IMR-90 (cell line): ENCODE results near the gene ADAMTS9. TPM values are rescaled to one million over a fixed set of nuclear protein-coding genes. Genes with fewer than 3 reads are reported as not detected.

Experiments used
- ATAC-seq: fragments of 200-7000 bp; cut with Tn5 transposase; 2 replicates; pipeline ENCODE4 v1.9.1; 2020; ENCODE audit warnings: low read depth, mild to moderate bottlenecking, moderate library complexity
- BruUV-seq: library from RNA; stranded (reverse); fragments of 400-500 nt; replicated peaks from 2 replicates; lab custom pipeline; 2021; lab: Mats Ljungman, UMichigan
- CTCF ChIA-PET: fragments of 300-600 bp; formaldehyde crosslinking; extraction: SDS; loops from one replicate; lab custom pipeline; 2021; ENCODE audit warnings: antibody characterized with exemption; lab: Yijun Ruan, JAX
- POLR2A ChIA-PET: fragments of 300-600 bp; sonication (Branson Sonifier 250); formaldehyde crosslinking; loops from one replicate; lab custom pipeline; 2022; ENCODE audit warnings: antibody characterized with exemption; ENCODE audit not compliant: unreplicated experiment; lab: Charles Lee
- DNase-seq: peaks from one replicate; pipeline ENCODE4 v3.0.0; 2013
- H2AFZ ChIP-seq: replicated peaks from 2 replicates; pipeline ENCODE3; 2013; ENCODE audit warnings: low read length, mild to moderate bottlenecking; ENCODE audit not compliant: poor library complexity
- H2AK5ac ChIP-seq: 2 replicates; pipeline ENCODE4 v1.6.1; 2013; ENCODE audit warnings: low read depth, low read length, inconsistent platforms
- H2AK9ac ChIP-seq: replicated peaks from 2 replicates; pipeline ENCODE3; 2013; ENCODE audit warnings: mild to moderate bottlenecking, low read depth, low read length, moderate library complexity; ENCODE audit not compliant: poor library complexity
- H2BK120ac ChIP-seq: 2 replicates; pipeline ENCODE4 v1.6.1; 2013; ENCODE audit warnings: low read depth, low read length, inconsistent platforms
- H2BK15ac ChIP-seq: 3 replicates; pipeline ENCODE4 v1.6.1; 2013; ENCODE audit warnings: low read depth, low read length, inconsistent platforms
- H2BK20ac ChIP-seq: 2 replicates; pipeline ENCODE4 v1.6.1; 2013; ENCODE audit warnings: low read depth, mild to moderate bottlenecking, inconsistent platforms, low read length, moderate library complexity
- H2BK5ac ChIP-seq: 2 replicates; pipeline ENCODE4 v1.6.1; 2013; ENCODE audit warnings: mild to moderate bottlenecking, low read depth, low read length, inconsistent platforms; ENCODE audit not compliant: poor library complexity, severe bottlenecking
- H3K14ac ChIP-seq: replicated peaks from 2 replicates; pipeline ENCODE4 v1.6.1; 2013; ENCODE audit warnings: low read depth, low read length, inconsistent platforms
- H3K18ac ChIP-seq: 2 replicates; pipeline ENCODE4 v1.6.1; 2013; ENCODE audit warnings: low read depth, low read length, control low read depth
- H3K23ac ChIP-seq: 2 replicates; pipeline ENCODE4 v1.6.1; 2013; ENCODE audit warnings: low read depth, low read length, inconsistent platforms
- H3K27ac ChIP-seq: 2 replicates; pipeline ENCODE4 v1.5.1; 2013; ENCODE audit warnings: mild to moderate bottlenecking, control low read depth, low read length; ENCODE audit not compliant: insufficient read depth
- H3K27me3 ChIP-seq: 2 replicates; pipeline ENCODE4 v1.6.1; 2013; ENCODE audit warnings: low read length; ENCODE audit not compliant: control insufficient read depth, insufficient read depth
- H3K36me3 ChIP-seq: 2 replicates; pipeline ENCODE4 v1.6.1; 2013; ENCODE audit warnings: low read length, mixed read lengths; ENCODE audit not compliant: control insufficient read depth, insufficient read depth
- H3K4ac ChIP-seq: 2 replicates; pipeline ENCODE4 v1.6.1; 2013; ENCODE audit warnings: low read depth, low read length, inconsistent platforms
- H3K4me1 ChIP-seq: 2 replicates; pipeline ENCODE4 v1.6.1; 2013; ENCODE audit warnings: low read length, mixed read lengths; ENCODE audit not compliant: control insufficient read depth, insufficient read depth
- H3K4me2 ChIP-seq: 2 replicates; pipeline ENCODE4 v1.6.1; 2013; ENCODE audit warnings: low read depth, mild to moderate bottlenecking, control low read depth, low read length, moderate library complexity
- H3K4me3 ChIP-seq: 2 replicates; pipeline ENCODE4 v1.5.1; 2013; ENCODE audit warnings: low read depth, mild to moderate bottlenecking, control low read depth, low read length, moderate library complexity; ENCODE audit not compliant: insufficient read depth
- H3K56ac ChIP-seq: 2 replicates; pipeline ENCODE4 v1.6.1; 2013; ENCODE audit warnings: low read length, inconsistent platforms; ENCODE audit not compliant: insufficient read depth; ENCODE audit errors: extremely low read depth
- H3K79me1 ChIP-seq, 2 experiments: 2 replicates each; pipeline ENCODE4 v1.6.1; 2013; ENCODE audit warnings: low read length in 2 of 2, inconsistent platforms in 1 of 2, low read depth in 1 of 2
- H3K9ac ChIP-seq: 2 replicates; pipeline ENCODE4 v1.6.1; 2013; ENCODE audit warnings: low read depth, low read length, control low read depth
- H3K9me1 ChIP-seq: 2 replicates; pipeline ENCODE4 v1.6.1; 2013; ENCODE audit warnings: low read length, inconsistent platforms; ENCODE audit not compliant: insufficient read depth
- H3K9me3 ChIP-seq: 2 replicates; pipeline ENCODE4 v1.6.1; 2013; ENCODE audit warnings: low read length; ENCODE audit not compliant: control insufficient read depth, insufficient read depth
- H4K20me1 ChIP-seq: 2 replicates; pipeline ENCODE4 v1.6.1; 2013; ENCODE audit warnings: low read length, inconsistent platforms; ENCODE audit not compliant: insufficient read depth
- H4K5ac ChIP-seq: 2 replicates; pipeline ENCODE4 v1.6.1; 2013; ENCODE audit warnings: mild to moderate bottlenecking, low read depth, low read length, control low read depth
- H4K8ac ChIP-seq, 2 experiments: 2 replicates each; pipeline ENCODE4 v1.6.1; 2013; ENCODE audit warnings: low read depth in 2 of 2, low read length in 2 of 2, control low read depth in 1 of 2, inconsistent platforms in 1 of 2
- H4K91ac ChIP-seq: 2 replicates; pipeline ENCODE4 v1.6.1; 2013; ENCODE audit warnings: low read depth, low read length, inconsistent platforms; ENCODE audit not compliant: insufficient read depth
- BHLHE40 ChIP-seq: fragments of 150-350 bp; IDR thresholded peaks from 2 replicates; pipeline ENCODE4 v1.6.1; 2016; ENCODE audit warnings: mild to moderate bottlenecking, low read depth, low read length
- CEBPB ChIP-seq: IDR thresholded peaks from 2 replicates; pipeline ENCODE4 v1.6.1; 2012; ENCODE audit warnings: low read depth, low read length, improper control_type of control experiment
- CHD1 ChIP-seq: IDR thresholded peaks from 2 replicates; pipeline ENCODE4 v1.6.1; 2012; ENCODE audit warnings: low read depth, low read length, improper control_type of control experiment
- FOS ChIP-seq: fragments of 150-350 bp; IDR thresholded peaks from 2 replicates; pipeline ENCODE4 v1.6.1; 2016; ENCODE audit warnings: low read depth, low read length
- MAFK ChIP-seq: IDR thresholded peaks from 2 replicates; pipeline ENCODE4 v1.6.1; 2012; ENCODE audit warnings: low read depth, low read length, improper control_type of control experiment
- MAZ ChIP-seq: IDR thresholded peaks from 2 replicates; pipeline ENCODE4 v1.6.1; 2012; ENCODE audit warnings: low read depth, mild to moderate bottlenecking, low read length, improper control_type of control experiment, moderate library complexity, borderline replicate concordance
- MXI1 ChIP-seq: IDR thresholded peaks from 2 replicates; pipeline ENCODE4 v1.6.1; 2012; ENCODE audit warnings: low read depth, mild to moderate bottlenecking, low read length, moderate library complexity, borderline replicate concordance
- NFE2L2 ChIP-seq: fragments of 150-350 bp; IDR thresholded peaks from 2 replicates; pipeline ENCODE4 v1.6.1; 2016; ENCODE audit warnings: low read depth, mild to moderate bottlenecking, low read length
- POLR2A ChIP-seq: IDR thresholded peaks from 2 replicates; pipeline ENCODE4 v1.6.1; 2012; ENCODE audit warnings: mild to moderate bottlenecking, low read depth, low read length
- RAD21 ChIP-seq: IDR thresholded peaks from 2 replicates; pipeline ENCODE4 v1.6.1; 2012; ENCODE audit warnings: low read length, improper control_type of control experiment
- RCOR1 ChIP-seq: IDR thresholded peaks from 2 replicates; pipeline ENCODE4 v1.6.1; 2012; ENCODE audit warnings: mild to moderate bottlenecking, low read length, improper control_type of control experiment; ENCODE audit not compliant: insufficient replicate concordance
- RFX5 ChIP-seq: IDR thresholded peaks from 2 replicates; pipeline ENCODE4 v1.8.0; 2012; ENCODE audit warnings: low read depth, mild to moderate bottlenecking, low read length, moderate library complexity
- SMC3 ChIP-seq: fragments of 150-350 bp; IDR thresholded peaks from 2 replicates; pipeline ENCODE4 v1.6.1; 2016; ENCODE audit warnings: low read depth, mild to moderate bottlenecking, antibody characterized with exemption, low read length, moderate library complexity
- WGBS, 2 experiments: methylation state at CpG; one replicate each; pipeline versions ENCODE4 v1.1.5 to v1.1.7; 2013; ENCODE audit warnings: missing lambda C conversion rate in 2 of 2; ENCODE audit not compliant: insufficient read length in 1 of 2; ENCODE audit errors: extremely low coverage in 2 of 2; 5-methylcytosine and 5-hydroxymethylcytosine counted together
- dilution Hi-C: fragments of 300-500 bp; cut with HindIII; formaldehyde crosslinking; loops from one replicate; pipeline ENCODE4 v1.14.3; 2018; ENCODE audit warnings: low sequenced_read_pairs; ENCODE audit not compliant: unreplicated experiment
- in situ Hi-C: fragments of 300-500 bp; cut with MboI; formaldehyde crosslinking; loops from 3 replicates; pipeline ENCODE4 v1.14.3; 2019; ENCODE audit warnings: low sequenced_read_pairs, inconsistent platforms, mixed read lengths
- intact Hi-C: fragments of 100-400 bp; cut with micrococcal nuclease; formaldehyde crosslinking; loops from 2 replicates; pipeline ENCODE4 v1.10.0; 2022
- polyA plus RNA-seq, 3 experiments: library from polyadenylated mRNA; depleted of rRNA; stranded (reverse); fragments of >200 nt; gene quantifications; 2 replicates each; pipeline ENCODE4 v1.2.3, GENCODE V29; 2012; ENCODE audit warnings: low replicate concordance in 1 of 3
- total RNA-seq: library from RNA; depleted of rRNA; stranded (reverse); fragments of >200 nt; gene quantifications from 2 replicates; pipeline ENCODE4 v1.2.3, GENCODE V29; 2012
- TF ChIP-seq, protein P1 (sequence below): fragments of 150-350 bp; IDR thresholded peaks from 2 replicates; pipeline ENCODE4 v1.6.1; 2017; ENCODE audit warnings: mild to moderate bottlenecking, antibody characterized with exemption, low read length, low read depth
- TF ChIP-seq, protein P2 (sequence below): conservative IDR thresholded peaks from 2 replicates; pipeline ENCODE4 v1.5.1; 2012; ENCODE audit warnings: mild to moderate bottlenecking, low read depth, low read length, improper control_type of control experiment
- TF ChIP-seq, protein P3 (sequence below): fragments of 150-350 bp; IDR thresholded peaks from 2 replicates; pipeline ENCODE4 v1.6.1; 2016; ENCODE audit warnings: low read depth, mild to moderate bottlenecking, low read length, moderate library complexity, borderline replicate concordance

Gene ADAMTS9
- total and polyA plus RNA-seq, 2 of the 4 experiments (the other 2 are of a cell fraction): 0.55 to 1.1 TPM

DNA sequence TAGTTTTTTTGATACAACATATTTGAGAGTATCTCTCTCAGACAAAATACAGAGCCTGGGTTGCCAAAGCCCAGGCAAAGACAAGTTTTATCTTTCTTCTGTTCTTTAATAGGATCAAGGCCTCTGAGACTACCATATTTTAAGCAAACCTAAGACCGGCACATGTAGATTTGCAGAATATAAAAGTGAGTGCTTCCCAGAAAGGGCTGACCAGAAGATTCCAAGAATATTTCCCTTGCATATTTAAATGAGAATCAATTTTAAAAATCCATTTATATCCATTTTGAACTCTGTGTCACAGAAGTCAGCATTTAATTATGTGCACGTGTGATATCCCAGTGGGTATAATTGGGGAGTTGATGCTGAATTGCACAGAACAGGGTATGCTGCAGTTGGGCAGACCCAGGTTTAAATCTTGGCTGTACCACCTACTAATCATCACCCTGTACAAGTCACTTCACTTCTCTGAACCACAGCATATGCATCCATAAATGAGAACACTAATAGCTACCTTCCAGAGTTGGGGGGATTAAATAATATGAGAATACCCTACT is 191.9 kb downstream of the ADAMTS9 start:
- ATAC-seq (no peak), DNase-seq (no peak)
- Histone ChIP-seq H3K4ac (0 out of 2 replicates have a peak overlapping the region, but pooled peaks have one; percentile 27), H3K56ac (no peak overlapping the region), H4K20me1 (no peaks in the 10 kb centered on the region), H2AK9ac (no peak overlapping the region), H2BK120ac (peak overlapping the region; percentile 50; the same call in 1 of the 2 replicates), H3K18ac (no peak overlapping the region), H3K4me3 (no peak overlapping the region), H3K27ac (no peak overlapping the region), H3K9me3 (no peaks in the 10 kb centered on the region), H3K23ac (no peak overlapping the region), H3K4me1 (peaks cover 8% of the 10 kb centered on the region), H3K9ac (no peak overlapping the region), H2AFZ (no peak overlapping the region), H2BK5ac (no peak overlapping the region), H2AK5ac (peak overlapping the region; percentile 56), H2BK15ac (no peak overlapping the region), H3K4me2 (no peak overlapping the region), H3K27me3 (peaks cover 5% of the 10 kb centered on the region; the same call in 1 of the 2 replicates), H4K5ac (no peak overlapping the region), H3K36me3 (no peaks in the 10 kb centered on the region), H2BK20ac (0 out of 2 replicates have a peak overlapping the region, but pooled peaks have one; percentile 18), H3K9me1 (peaks cover 12% of the 10 kb centered on the region), H3K14ac (no peak overlapping the region), H3K79me1 (no peaks in the 10 kb centered on the region), H4K8ac (no peak overlapping the region), H4K91ac (no peak overlapping the region)
- ChIA-PET POLR2A (no interaction called here), CTCF (no interaction called here)
- dilution Hi-C loops: no loop called here
- in situ Hi-C loops: no loop called here
- TF ChIP-seq RAD21: no peak
- TF ChIP-seq, protein P1, sequence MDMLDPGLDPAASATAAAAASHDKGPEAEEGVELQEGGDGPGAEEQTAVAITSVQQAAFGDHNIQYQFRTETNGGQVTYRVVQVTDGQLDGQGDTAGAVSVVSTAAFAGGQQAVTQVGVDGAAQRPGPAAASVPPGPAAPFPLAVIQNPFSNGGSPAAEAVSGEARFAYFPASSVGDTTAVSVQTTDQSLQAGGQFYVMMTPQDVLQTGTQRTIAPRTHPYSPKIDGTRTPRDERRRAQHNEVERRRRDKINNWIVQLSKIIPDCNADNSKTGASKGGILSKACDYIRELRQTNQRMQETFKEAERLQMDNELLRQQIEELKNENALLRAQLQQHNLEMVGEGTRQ: no peak
- no peak for TF ChIP-seq MXI1
- TF ChIP-seq CEBPB: no peak
- no peak for TF ChIP-seq CHD1
- no peak for TF ChIP-seq MAFK
- TF ChIP-seq, protein P2, sequence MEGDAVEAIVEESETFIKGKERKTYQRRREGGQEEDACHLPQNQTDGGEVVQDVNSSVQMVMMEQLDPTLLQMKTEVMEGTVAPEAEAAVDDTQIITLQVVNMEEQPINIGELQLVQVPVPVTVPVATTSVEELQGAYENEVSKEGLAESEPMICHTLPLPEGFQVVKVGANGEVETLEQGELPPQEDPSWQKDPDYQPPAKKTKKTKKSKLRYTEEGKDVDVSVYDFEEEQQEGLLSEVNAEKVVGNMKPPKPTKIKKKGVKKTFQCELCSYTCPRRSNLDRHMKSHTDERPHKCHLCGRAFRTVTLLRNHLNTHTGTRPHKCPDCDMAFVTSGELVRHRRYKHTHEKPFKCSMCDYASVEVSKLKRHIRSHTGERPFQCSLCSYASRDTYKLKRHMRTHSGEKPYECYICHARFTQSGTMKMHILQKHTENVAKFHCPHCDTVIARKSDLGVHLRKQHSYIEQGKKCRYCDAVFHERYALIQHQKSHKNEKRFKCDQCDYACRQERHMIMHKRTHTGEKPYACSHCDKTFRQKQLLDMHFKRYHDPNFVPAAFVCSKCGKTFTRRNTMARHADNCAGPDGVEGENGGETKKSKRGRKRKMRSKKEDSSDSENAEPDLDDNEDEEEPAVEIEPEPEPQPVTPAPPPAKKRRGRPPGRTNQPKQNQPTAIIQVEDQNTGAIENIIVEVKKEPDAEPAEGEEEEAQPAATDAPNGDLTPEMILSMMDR: no peak
- no peak for TF ChIP-seq NFE2L2
- no peak for TF ChIP-seq FOS
- no peak for TF ChIP-seq POLR2A
- no peak for TF ChIP-seq MAZ
- no peak for TF ChIP-seq SMC3
- TF ChIP-seq RFX5: no peak
- no peak for TF ChIP-seq BHLHE40
- TF ChIP-seq, protein P3, sequence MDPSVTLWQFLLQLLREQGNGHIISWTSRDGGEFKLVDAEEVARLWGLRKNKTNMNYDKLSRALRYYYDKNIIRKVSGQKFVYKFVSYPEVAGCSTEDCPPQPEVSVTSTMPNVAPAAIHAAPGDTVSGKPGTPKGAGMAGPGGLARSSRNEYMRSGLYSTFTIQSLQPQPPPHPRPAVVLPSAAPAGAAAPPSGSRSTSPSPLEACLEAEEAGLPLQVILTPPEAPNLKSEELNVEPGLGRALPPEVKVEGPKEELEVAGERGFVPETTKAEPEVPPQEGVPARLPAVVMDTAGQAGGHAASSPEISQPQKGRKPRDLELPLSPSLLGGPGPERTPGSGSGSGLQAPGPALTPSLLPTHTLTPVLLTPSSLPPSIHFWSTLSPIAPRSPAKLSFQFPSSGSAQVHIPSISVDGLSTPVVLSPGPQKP: no peak
- no peak for TF ChIP-seq RCOR1
- no CpG with 5 or more reads among the region's 2 CpGs for WGBS, 2 experiments
- intact Hi-C loops: no loop called here
- no TSS peak for BruUV-seq
